GM12891 (cell line): ENCODE data around the gene RDM1.

ENCODE experiments used
- POLR2A ChIP-seq: IDR thresholded peaks from 2 replicates; pipeline ENCODE4 v1.6.1; 2011; ENCODE audit warnings: low read depth, low read length, control low read depth
- POLR2AphosphoS5 ChIP-seq: IDR thresholded peaks from 2 replicates; pipeline ENCODE4 v1.6.1; 2011; ENCODE audit warnings: low read depth, low read length, control low read depth

GRCh38 chr17:35923609-35924114, 6.9 kb downstream of the RDM1 start:
- TF ChIP-seq POLR2AphosphoS5 = no peak
- TF ChIP-seq POLR2A = no peak
